GM06990 (cell line): ENCODE measurements around the gene RSRC1.

Experiments used
- DNase-seq: peaks from one replicate; pipeline ENCODE4 v3.0.0-alpha.2; 2011; ENCODE audit not compliant: insufficient read length; ENCODE audit errors: extremely low read depth
- H3K27me3 ChIP-seq: replicated peaks from 2 replicates; pipeline ENCODE4 v1.6.0; 2011; ENCODE audit warnings: low read length; ENCODE audit not compliant: control insufficient read depth, insufficient read depth
- H3K36me3 ChIP-seq: 2 replicates; pipeline ENCODE4 v1.5.1; 2011; ENCODE audit warnings: low read length; ENCODE audit not compliant: control insufficient read depth, insufficient read depth
- H3K4me3 ChIP-seq: replicated peaks from 2 replicates; pipeline ENCODE4 v1.5.1; 2011; ENCODE audit warnings: low read depth, mild to moderate bottlenecking, control low read depth, low read length
- CTCF ChIP-seq: IDR thresholded peaks from 2 replicates; pipeline ENCODE4 v1.5.1; 2011; ENCODE audit warnings: low read length, control low read depth, mild to moderate bottlenecking, inconsistent platforms; ENCODE audit not compliant: insufficient read depth, poor library complexity, severe bottlenecking

RSRC1 gene

GRCh38 chr3:158443632-158444031, 333.7 kb downstream of the RSRC1 start:
- DNase-seq, result peak; percentile 21
- TF ChIP-seq CTCF, result no peak

GRCh38 chr3:158447408-158447807, 337.5 kb downstream of the RSRC1 start:
- Histone ChIP-seq H3K36me3 (no peaks in the 10 kb centered on the region), H3K4me3 (no peak overlapping the region), H3K27me3 (no peaks in the 10 kb centered on the region)
- DNase-seq, result no peak
- no peak for TF ChIP-seq CTCF

More at GRCh38 chr3:158443632-158444031, 333.7 kb downstream of the RSRC1 start:
- Histone ChIP-seq H3K36me3 (no peaks in the 10 kb centered on the region), H3K27me3 (no peaks in the 10 kb centered on the region), H3K4me3 (no peak overlapping the region)

DNA sequence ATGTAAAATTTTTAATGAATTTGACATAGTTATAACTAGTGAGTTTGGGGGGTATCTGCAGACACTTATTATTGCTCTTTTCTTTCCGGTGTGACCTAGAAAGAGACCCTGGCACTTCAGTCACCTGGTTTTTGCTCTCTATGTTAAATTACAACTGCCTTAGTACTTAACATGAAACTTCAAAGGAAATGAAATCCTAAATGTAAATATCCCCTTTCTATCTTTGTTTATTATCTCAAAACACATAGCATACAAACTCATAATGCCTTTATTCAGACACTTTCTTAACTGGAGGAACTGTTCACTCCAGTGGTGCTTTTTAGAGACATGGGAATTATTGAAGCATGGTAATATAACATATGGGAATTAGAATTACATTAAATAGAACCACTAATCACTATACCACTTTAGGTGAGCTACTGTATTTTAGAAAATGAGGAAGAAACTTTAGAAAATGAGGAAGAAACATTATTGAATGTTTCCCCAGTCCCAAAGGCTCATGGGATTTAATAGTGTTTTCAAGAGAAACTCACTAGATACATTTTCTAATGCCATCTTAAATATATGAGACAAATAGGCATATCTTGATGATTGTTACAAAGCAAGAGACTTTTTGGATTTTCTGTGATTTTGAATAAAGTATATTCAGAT, 341.6 kb downstream of the RSRC1 start:
- no peak for TF ChIP-seq CTCF
- no peak overlapping the region for H3K4me3 ChIP-seq
- no peak for DNase-seq
- no peaks in the 10 kb centered on the region for H3K27me3 ChIP-seq
- no peaks in the 10 kb centered on the region for H3K36me3 ChIP-seq

- Histone ChIP-seq H3K27me3 (no peaks in the 10 kb centered on the region), H3K4me3 (no peak overlapping the region), H3K36me3 (no peaks in the 10 kb centered on the region)
- no peak for TF ChIP-seq CTCF
- no peak for DNase-seq
Observed at GRCh38 chr3:158452334-158452733, 342.4 kb downstream of the RSRC1 start.

DNA sequence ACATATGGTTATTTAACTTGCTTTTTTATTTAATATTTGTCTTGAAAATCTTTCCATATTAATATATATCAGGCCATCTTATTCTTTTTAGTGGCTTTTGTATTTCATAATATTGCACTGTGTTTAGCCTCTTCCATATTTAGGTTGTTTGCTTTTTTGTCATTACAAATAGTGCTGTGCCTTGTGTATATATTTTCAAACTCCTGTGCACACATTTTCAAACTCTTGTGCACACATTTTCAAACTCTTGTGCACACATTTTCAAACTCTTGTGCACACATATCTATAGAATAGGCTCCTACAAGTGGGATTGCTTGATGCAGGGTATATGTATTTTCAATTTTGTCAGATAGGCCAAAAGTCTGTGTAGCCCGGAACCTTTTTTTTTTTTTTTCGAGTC, 343.1 kb downstream of the RSRC1 start:
- no peak overlapping the region for H3K4me3 ChIP-seq
- no peak for DNase-seq
- TF ChIP-seq CTCF, result no peak
- no peaks in the 10 kb centered on the region for H3K36me3 ChIP-seq
- H3K27me3 ChIP-seq, result no peaks in the 10 kb centered on the region

GRCh38 chr3:158453865-158454264, 344.0 kb downstream of the RSRC1 start:
- no peak for TF ChIP-seq CTCF
- no peak for DNase-seq
- Histone ChIP-seq H3K36me3 (no peaks in the 10 kb centered on the region), H3K4me3 (no peak overlapping the region), H3K27me3 (no peaks in the 10 kb centered on the region)
